ENCODE data around the gene MPP3.
"Not testable (repeated sequence)": the region's sequence is repeated elsewhere in the genome, so short reads cannot be mapped to it uniquely, and the experiment has no call there.

The MPP3 gene

GRCh38 chr17:43800736-43801135 is 32.2 kb downstream of the MPP3 start:
- FAIRE-seq, result no peak

- FAIRE-seq, result no peak
Measured at GRCh38 chr17:43799047-43799446, 33.9 kb downstream of the MPP3 start.

- FAIRE-seq, result not testable (repeated sequence)
Measured at GRCh38 chr17:43798024-43798423, 34.9 kb downstream of the MPP3 start.

GRCh38 chr17:43792668-43793067 is 40.3 kb downstream of the MPP3 start:
- not testable (repeated sequence) for FAIRE-seq

GRCh38 chr17:43791589-43791988 is 41.4 kb downstream of the MPP3 start:
- FAIRE-seq, result peak; percentile 62

GRCh38 chr17:43790311-43790940 is 42.5 kb downstream of the MPP3 start:
- no peak for FAIRE-seq

GRCh38 chr17:43789482-43789881 is 43.5 kb downstream of the MPP3 start:
- no peak for FAIRE-seq

GRCh38 chr17:43788540-43788939 is 44.4 kb downstream of the MPP3 start:
- no peak for FAIRE-seq

- no peak for FAIRE-seq
Measured at GRCh38 chr17:43787728-43788127, 45.2 kb downstream of the MPP3 start.

- FAIRE-seq, result no peak
Measured at GRCh38 chr17:43784628-43785101, 48.3 kb downstream of the MPP3 start.

GRCh38 chr17:43784068-43784467 is 48.9 kb downstream of the MPP3 start:
- no peak for FAIRE-seq

GRCh38 chr17:43782913-43783680 is 49.8 kb downstream of the MPP3 start:
- no peak for FAIRE-seq

- no peak for FAIRE-seq
Measured at GRCh38 chr17:43780135-43780534, 52.8 kb downstream of the MPP3 start, which contains the start of gene CFAP97D1. Gene CFAP97D1 (plus strand): TSS chr17:43780435. CDS start chr17:43780463, 28 bp downstream.

GRCh38 chr17:43779145-43780125 is 53.5 kb downstream of the MPP3 start:
- FAIRE-seq, result no peak

- peak; percentile 93 for FAIRE-seq
Measured at GRCh38 chr17:43778337-43779144, 54.4 kb downstream of the MPP3 start, which contains the start of gene DUSP3. Gene DUSP3 (minus strand): TSS chr17:43778977. CDS start chr17:43778924, 53 bp downstream.

GRCh38 chr17:43774304-43775250 is 58.4 kb downstream of the MPP3 start:
- no peak for FAIRE-seq

- FAIRE-seq, result no peak
Measured at GRCh38 chr17:43772877-43773648, 59.9 kb downstream of the MPP3 start.

GRCh38 chr17:43771463-43771862 is 61.5 kb downstream of the MPP3 start:
- no peak for FAIRE-seq

GRCh38 chr17:43770957-43771356 is 62.0 kb downstream of the MPP3 start:
- FAIRE-seq, result no peak

- FAIRE-seq, result no peak
Measured at GRCh38 chr17:43769859-43770258, 63.1 kb downstream of the MPP3 start.
